ENCODE measurements around the gene S100A8.
"Not testable (repeated sequence)": the region's sequence is repeated elsewhere in the genome, so short reads cannot be mapped to it uniquely, and the experiment has no call there.

Gene S100A8

GRCh38 chr1:153390938-153391710 lies at the start of gene S100A8:
Gene S100A8, minus strand, starts transcription at chr1:153391073. Its CDS starts 538 bp downstream, at chr1:153390535.
- no peak for DNase-seq
- in situ Hi-C loops (cut with MboI; ENCODE audit: low pct_unique_long_range_greater_than_20kb, low sequenced_read_pairs) = no loop called here

GRCh38 chr1:153439273-153439672 lies 48.4 kb upstream of the S100A8 start:
- DNase-seq = no peak
- in situ Hi-C loops (cut with MboI; ENCODE audit: low pct_unique_long_range_greater_than_20kb, low sequenced_read_pairs) = no loop called here

GRCh38 chr1:153438599-153438998 lies 47.7 kb upstream of the S100A8 start:
- in situ Hi-C loops (cut with MboI; ENCODE audit: low pct_unique_long_range_greater_than_20kb, low sequenced_read_pairs) = no loop called here
- no peak for DNase-seq

- in situ Hi-C loops (cut with MboI; ENCODE audit: low pct_unique_long_range_greater_than_20kb, low sequenced_read_pairs) = no loop called here
- DNase-seq = no peak
Observed at GRCh38 chr1:153437236-153437635, 46.4 kb upstream of the S100A8 start.

GRCh38 chr1:153434746-153435455 lies 44.0 kb upstream of the S100A8 start:
- in situ Hi-C loops (cut with MboI; ENCODE audit: low pct_unique_long_range_greater_than_20kb, low sequenced_read_pairs) = no loop called here
- DNase-seq = no peak

- in situ Hi-C loops (cut with MboI; ENCODE audit: low pct_unique_long_range_greater_than_20kb, low sequenced_read_pairs) = no loop called here
- no peak for DNase-seq
Observed at GRCh38 chr1:153432874-153433681, 42.2 kb upstream of the S100A8 start.

GRCh38 chr1:153431928-153432327 lies 41.1 kb upstream of the S100A8 start:
- in situ Hi-C loops (cut with MboI; ENCODE audit: low pct_unique_long_range_greater_than_20kb, low sequenced_read_pairs) = no loop called here
- DNase-seq = no peak

- DNase-seq = no peak
- in situ Hi-C loops (cut with MboI; ENCODE audit: low pct_unique_long_range_greater_than_20kb, low sequenced_read_pairs) = no loop called here
Observed at GRCh38 chr1:153431427-153431826, 40.6 kb upstream of the S100A8 start.

GRCh38 chr1:153431002-153431401 lies 40.1 kb upstream of the S100A8 start:
- in situ Hi-C loops (cut with MboI; ENCODE audit: low pct_unique_long_range_greater_than_20kb, low sequenced_read_pairs) = no loop called here
- no peak for DNase-seq

- DNase-seq = no peak
- in situ Hi-C loops (cut with MboI; ENCODE audit: low pct_unique_long_range_greater_than_20kb, low sequenced_read_pairs) = no loop called here
Observed at GRCh38 chr1:153430561-153430960, 39.7 kb upstream of the S100A8 start.

- in situ Hi-C loops (cut with MboI; ENCODE audit: low pct_unique_long_range_greater_than_20kb, low sequenced_read_pairs) = no loop called here
- DNase-seq = no peak
Observed at GRCh38 chr1:153430166-153430553, 39.3 kb upstream of the S100A8 start.

GRCh38 chr1:153429266-153430165 lies 38.6 kb upstream of the S100A8 start:
- in situ Hi-C loops (cut with MboI; ENCODE audit: low pct_unique_long_range_greater_than_20kb, low sequenced_read_pairs) = no loop called here
- DNase-seq = no peak

- in situ Hi-C loops (cut with MboI; ENCODE audit: low pct_unique_long_range_greater_than_20kb, low sequenced_read_pairs) = no loop called here
- DNase-seq = no peak
Observed at GRCh38 chr1:153428791-153429190, 37.9 kb upstream of the S100A8 start.

- no peak for DNase-seq
- in situ Hi-C loops (cut with MboI; ENCODE audit: low pct_unique_long_range_greater_than_20kb, low sequenced_read_pairs) = no loop called here
Observed at GRCh38 chr1:153428073-153428638, 37.3 kb upstream of the S100A8 start.

- no peak for DNase-seq
- in situ Hi-C loops (cut with MboI; ENCODE audit: low pct_unique_long_range_greater_than_20kb, low sequenced_read_pairs) = no loop called here
Observed at GRCh38 chr1:153426809-153427208, 35.9 kb upstream of the S100A8 start.

- peak; percentile 68 for DNase-seq
- in situ Hi-C loops (cut with MboI; ENCODE audit: low pct_unique_long_range_greater_than_20kb, low sequenced_read_pairs) = no loop called here
Observed at GRCh38 chr1:153422450-153423068, 31.7 kb upstream of the S100A8 start.

GRCh38 chr1:153420306-153420705 lies 29.4 kb upstream of the S100A8 start:
- DNase-seq = no peak
- in situ Hi-C loops (cut with MboI; ENCODE audit: low pct_unique_long_range_greater_than_20kb, low sequenced_read_pairs) = no loop called here

- DNase-seq; in situ Hi-C loops (cut with MboI; ENCODE audit: low pct_unique_long_range_greater_than_20kb, low sequenced_read_pairs): not testable (repeated sequence)
Observed at GRCh38 chr1:153419436-153419793, 28.5 kb upstream of the S100A8 start.
